Caki2 (cell line): Measurements from ENCODE around the gene DAB2IP. TPM values are rescaled to one million over a fixed set of nuclear protein-coding genes. Genes with fewer than 3 reads are reported as not detected.
"Not testable (repeated sequence)": the region's sequence is repeated elsewhere in the genome, so short reads cannot be mapped to it uniquely, and the experiment has no call there.

ENCODE experiments used
- DNase-seq: peaks from one replicate; pipeline ENCODE4 v3.0.0-alpha.2; 2015; ENCODE audit warnings: low read depth
- in situ Hi-C: cut with HindIII; loops from 2 replicates; pipeline ENCODE4 v1.10.0; 2016; ENCODE audit warnings: low sequenced_read_pairs, low pct_unique_long_range_greater_than_20kb, mixed read lengths
- total RNA-seq: library from RNA; depleted of rRNA; stranded (reverse); fragments of >200 nt; shearing (Covaris generic); gene quantifications from 2 replicates; pipeline ENCODE4 v1.2.3, GENCODE V29; 2014; ENCODE audit warnings: low replicate concordance; rRNA removed

DAB2IP gene
- total RNA-seq: 0.84 and 1.8 TPM in 2 replicates

DNA sequence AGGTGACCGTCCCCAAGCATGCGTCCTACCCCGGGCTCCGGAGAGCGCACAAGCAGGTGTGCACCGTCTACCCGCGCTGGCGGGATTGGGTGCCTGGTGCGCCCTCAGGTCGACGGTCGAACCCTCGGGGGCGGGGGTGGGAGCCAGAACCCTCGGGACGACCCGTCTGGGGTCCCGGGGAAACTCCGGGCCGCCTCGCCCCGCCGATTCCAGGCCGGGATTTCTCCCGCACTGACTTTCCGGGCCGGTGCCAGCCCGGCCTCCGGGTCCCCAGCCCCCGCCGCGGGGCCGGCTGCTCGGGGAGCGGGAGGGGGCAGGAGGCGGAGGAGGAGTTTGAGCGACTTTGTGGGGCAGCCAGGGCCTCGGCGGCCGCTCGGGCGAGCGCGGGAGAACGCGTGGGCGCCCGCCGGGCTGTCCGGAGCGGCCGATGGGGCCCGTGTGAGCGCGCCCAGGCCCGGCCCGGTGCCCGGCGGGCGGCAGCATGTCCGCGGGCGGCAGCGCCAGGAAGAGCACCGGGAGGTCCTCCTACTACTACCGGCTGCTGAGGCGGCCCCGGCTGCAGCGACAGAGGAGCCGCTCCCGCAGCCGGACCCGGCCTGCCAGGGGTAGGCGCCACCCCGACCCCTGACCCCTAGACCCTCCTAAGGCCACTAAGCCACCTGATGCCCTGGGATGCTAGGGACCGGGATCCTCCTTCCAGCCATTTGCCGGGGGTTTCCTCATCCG, at the start of gene DAB2IP:
Gene DAB2IP, plus strand, starts transcription at position 340 of the 726 bp plus-strand sequence. Its CDS starts 142 bp downstream, at position 482.
- in situ Hi-C loops: no loop called here
- no peak for DNase-seq

DNA sequence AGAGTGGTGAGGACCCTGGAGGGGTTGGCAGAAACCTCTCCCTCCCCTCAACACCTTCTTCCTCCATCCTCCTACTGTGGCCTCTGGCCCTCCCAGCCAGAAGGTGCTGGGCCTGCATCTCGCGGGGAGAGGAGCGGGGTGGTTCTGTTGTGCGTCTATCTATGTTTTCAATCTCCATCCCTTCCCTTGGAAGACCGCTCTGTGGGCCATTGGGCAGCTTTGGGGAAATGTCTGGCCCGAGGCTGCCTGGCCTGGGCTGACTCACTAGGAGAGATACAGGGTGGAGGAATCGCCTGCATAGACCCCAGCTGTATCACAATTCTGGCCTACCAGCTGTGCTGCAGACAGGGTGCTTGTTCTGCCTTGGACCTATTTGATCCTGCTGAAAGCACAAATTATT, 48.4 kb upstream of the DAB2IP start:
- no peak for DNase-seq
- in situ Hi-C loops: no loop called here

DNA sequence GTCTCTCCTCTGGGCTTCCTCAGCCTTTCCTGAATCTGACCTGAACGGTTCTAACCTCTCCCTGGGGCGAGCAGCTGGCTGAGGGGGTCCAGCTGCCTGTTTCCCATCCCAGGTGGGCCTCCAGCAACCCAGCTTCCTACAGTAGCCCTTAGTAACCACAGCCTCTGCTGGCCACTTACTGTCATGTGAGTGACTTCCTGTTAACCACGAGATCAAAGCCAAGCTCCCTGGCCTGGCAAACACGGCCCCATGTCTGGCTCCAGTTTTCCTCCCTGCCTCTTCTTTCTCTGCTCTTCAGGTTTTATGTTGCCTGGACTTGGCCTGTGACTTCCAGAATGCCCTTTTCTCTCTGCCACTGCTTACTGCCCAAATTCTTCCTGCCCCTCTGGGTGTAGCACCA, 47.2 kb upstream of the DAB2IP start:
- in situ Hi-C loops: no loop called here
- no peak for DNase-seq

DNA sequence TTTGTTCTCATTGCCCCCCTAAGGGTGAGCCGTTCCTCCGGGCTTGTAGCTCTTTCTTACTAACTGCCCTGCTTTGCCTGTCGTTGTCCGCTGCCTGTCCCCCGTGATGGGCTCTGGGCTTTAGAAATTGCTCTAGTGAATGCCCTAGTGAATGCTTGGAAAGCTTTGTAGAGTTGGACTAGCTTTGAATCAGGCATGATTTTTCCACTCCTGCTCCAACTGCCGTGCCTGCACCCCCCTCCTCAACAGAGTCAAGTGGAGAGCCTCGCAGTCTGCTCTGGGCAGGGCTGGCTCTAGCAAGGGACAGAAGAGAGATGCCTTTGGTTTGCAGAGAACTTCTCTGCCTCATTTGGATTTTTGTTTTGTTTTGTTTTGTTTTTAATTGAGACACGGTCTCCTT, 46.8 kb upstream of the DAB2IP start:
- in situ Hi-C loops: no loop called here
- no peak for DNase-seq

DNA sequence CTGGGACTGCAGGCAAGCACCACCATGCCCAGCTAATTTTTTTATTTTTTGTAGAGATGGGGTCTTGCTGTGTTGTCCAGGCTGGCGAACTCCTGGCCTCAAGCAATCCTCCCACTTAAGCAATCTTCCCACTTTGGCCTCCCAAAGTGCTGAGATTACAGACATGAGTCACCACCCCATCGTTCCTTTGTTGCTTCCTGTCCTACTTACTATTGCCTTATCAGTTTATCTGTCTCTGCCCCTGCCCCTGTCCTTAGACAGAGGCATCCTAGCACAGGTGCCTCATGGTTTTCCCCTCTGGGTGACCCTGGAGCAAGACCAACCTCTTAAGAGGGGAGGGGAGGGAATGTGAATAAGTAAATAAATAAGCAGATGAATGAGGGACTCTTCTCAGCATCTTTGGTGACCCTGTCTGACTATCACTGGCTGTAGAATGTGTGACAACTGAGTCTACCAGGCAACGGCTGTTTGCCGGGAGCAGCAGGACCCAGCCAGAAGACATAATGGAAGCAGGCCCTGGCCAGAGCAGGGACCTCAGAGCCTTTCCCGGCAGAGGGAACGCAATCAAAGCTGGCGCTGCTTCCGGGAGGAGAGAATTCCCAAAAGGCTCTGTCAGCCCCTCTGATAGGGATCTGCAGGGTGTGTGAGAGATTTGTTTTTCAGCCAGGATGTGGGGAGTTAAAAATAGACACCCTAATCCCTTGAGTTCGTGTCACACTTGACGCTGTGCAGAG, 43.8 kb upstream of the DAB2IP start:
- in situ Hi-C loops: no loop called here
- DNase-seq: peak; percentile 36

DNA sequence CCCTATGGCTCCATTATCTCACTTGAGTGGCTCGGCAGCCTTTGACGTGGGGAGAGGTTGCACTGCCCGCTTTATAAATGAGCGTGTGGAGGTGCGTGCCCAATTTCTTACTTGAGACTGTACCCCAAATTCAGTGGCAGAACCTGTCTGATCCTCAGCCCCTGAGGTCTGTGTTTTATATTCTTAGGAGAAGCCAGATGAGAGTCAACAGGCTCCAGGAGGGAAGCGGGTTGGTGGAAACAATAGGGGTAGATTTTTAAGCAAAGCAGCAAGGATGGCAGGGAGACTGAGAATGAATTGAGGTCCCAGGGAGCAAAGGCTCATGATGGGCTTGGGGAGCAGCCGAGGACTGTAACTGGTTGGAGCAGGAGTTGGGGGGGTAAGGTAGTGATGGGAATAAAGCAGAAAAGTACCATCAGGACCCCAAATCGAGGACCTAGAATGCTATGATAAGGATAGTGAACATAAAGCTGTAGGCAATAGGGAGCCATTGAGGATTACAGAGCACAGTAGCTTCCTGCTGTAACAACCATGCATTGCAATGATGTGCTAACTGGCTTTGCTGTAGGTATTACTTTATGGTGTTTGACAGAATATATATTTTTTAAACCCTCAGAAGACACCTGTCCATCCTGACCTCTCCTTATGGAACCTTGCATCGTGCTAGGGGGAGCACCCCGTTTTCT, 43.1 kb upstream of the DAB2IP start:
- no peak for DNase-seq
- in situ Hi-C loops: no loop called here

DNA sequence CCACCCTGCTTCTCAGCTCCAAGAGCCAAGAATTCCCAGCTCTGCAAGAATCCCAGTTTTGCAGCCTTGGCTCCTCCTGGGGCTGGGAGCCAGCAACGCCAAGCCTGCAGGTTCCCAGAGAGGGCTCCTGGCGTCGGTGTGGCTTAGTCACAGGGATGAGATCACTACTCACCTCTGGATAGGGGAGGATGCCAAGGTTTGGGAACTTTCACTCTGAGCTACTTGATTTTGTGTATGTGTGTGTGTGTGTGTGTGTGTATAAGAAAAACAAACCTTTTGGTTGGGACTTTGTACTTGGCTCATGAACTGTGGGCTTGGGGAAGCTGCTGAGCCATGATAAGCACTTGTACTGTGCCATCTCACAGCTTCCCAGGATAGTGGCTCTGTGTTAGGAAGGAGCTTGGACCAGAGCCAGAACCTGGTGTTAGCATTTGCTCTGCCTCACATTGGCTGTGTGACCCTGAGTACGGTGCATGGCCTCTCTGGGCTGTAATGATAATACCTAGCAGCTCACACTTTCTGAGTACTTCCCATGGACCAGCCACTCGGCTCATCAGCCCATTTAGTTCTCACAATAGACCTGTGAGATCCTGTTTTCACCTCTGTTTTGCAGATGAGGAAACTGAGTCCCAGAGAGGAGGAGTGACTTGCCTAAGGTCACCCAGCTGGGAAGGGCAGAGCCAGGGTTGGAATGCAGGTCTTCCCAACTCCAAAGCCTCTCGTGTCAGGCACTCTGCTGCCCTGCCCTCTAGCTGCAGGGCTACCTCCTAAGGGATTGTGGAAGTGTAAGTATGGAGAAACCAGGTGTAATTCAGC, 41.4 kb upstream of the DAB2IP start:
- in situ Hi-C loops: no loop called here
- DNase-seq: peak; percentile 89

DNA sequence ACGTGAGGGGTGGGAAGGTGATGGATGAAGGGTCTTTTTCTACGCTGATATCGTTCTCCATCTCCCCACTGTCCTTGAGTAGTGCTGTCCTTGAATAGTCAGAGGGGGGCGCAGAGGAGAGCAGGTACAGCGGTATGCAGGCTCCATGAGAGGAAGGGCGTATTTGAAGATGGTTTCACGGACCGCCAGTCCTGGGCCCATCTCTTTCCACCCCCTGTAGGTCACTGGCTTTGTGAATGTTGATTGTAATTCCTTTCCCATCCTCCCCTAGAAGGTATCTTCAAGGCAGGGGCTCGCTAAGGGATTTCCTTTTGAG, 40.8 kb upstream of the DAB2IP start:
- in situ Hi-C loops: no loop called here
- DNase-seq: no peak

DNA sequence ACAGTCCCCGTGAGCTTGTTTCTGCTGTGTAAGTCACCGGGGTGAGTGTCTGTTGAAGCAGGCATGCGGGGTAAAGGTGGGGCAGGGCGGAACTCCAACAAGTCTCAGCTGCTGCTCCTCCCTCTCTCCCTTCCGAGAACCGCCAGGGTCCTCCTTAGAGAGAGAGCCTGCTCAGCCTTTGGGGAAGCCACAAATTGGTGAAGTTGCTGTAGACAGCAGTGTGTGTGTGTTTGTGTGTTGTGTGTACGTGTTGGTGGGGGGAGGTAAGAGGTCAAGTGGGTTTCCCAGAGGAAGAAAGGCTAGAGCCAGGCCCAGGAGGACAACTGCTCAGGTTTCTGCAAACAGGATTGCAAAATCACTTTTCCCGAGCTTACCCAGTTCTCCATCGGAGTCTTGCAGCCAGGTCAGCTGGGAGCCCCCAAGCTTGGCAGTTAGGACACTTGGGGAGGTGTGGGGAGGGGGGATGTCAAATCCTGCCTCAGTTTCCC, 38.9 kb upstream of the DAB2IP start:
- DNase-seq: no peak
- in situ Hi-C loops: no loop called here

DNA sequence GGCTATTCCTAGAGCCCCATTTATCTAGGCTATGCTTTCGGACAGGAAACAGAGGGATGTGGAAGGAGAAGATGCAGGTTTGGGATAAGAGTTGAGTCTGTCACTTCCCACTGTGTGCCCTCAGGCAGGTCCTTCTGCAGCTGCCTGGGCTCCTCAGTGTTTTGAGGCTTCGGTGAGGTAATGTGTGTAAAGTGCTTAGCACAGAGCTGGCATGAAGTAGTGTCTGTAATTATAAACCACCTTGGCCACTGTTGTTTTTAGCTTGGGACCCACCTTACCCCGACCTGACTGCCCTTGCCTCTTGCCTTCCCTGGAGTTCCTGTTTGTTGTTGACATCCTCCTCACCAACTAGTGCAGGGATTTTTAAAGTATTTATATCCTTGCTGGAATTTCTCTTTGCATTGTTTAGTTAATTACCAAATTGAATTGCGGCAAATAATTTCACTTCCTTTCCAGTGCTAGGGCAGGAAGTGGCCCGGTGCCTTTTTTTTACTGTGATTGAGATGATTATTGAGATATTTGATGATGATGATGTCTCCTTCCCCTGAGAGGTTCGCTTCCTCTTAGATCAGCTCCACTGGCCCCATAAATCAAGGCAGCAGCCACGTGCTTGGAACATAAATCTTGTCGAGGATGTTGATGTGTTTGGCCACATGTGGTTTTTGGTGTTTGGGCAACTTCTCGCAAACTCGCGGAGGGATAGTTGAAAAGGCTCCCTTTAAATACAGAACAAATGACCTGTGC, 38.3 kb upstream of the DAB2IP start:
- in situ Hi-C loops: no loop called here
- no peak for DNase-seq

DNA sequence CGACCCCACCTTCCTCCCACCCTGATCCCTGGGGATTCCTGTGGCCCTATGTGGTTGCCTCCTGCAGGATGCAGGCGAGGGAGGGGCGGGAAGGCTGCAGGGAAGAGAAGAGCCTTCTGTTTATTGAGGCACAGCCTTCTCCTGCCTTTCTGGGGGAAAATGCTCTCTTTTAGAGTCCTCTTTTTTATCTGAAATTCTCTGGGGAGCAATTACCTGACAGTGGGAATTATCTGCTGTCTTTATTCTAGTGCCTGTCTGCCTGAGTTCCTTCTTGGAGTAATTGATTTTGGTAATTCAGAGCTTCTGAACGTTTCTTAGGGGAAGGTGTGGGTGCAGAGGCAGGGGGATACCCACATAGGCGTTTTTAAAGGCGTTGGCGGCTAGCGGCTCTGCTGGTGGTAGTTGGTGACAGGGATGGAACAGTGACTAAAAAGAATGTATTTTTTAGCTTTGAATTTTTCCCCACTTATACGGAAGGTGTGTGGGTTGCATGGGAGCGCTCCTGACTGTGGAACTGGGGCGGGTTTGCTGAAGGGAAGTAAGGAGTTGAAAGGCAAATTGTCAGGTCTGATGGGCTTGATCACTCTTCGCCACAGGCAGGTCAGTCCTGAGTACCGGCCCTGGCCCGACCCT, 35.2 kb upstream of the DAB2IP start:
- no peak for DNase-seq
- in situ Hi-C loops: no loop called here

DNA sequence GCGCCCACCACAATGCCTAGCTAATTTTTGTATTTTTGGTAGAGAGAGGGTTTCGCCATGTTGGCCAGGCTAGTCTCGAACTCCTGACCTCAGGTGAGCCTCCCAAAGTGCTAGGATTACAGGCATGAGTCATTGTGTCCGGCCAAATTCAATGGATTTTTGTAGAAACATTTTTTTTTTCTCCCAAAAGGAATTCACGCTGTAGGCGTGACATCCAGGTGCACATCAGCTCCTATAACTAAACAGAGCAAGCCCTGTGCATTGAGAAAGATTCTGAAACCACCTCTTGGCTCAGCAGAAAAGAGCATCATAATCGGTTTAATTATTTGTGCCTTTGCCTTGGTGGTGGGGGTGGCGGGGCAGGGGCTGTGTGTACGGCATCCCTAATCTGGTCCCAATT, 32.9 kb upstream of the DAB2IP start:
- no peak for DNase-seq
- in situ Hi-C loops: no loop called here

DNA sequence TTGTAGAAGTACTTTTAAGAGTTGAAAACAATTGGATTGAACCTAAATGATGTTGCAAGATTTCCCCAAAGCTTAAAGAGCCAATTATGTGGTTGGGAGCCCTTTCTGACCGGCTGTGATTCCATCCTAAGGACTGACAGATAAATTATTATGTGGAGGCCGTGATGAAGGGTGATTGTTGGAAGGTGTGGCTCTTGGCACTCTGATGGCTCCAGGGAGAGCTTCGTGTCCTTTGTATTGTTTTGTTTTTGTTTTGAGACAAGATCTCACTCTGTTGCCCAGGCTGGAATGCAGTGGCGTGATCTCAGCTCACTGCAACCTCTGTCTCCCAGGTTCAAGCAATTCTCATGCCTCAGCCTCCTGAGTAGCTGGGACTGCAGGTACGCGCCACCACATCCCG, 32.5 kb upstream of the DAB2IP start:
- in situ Hi-C loops, DNase-seq: not testable (repeated sequence)

DNA sequence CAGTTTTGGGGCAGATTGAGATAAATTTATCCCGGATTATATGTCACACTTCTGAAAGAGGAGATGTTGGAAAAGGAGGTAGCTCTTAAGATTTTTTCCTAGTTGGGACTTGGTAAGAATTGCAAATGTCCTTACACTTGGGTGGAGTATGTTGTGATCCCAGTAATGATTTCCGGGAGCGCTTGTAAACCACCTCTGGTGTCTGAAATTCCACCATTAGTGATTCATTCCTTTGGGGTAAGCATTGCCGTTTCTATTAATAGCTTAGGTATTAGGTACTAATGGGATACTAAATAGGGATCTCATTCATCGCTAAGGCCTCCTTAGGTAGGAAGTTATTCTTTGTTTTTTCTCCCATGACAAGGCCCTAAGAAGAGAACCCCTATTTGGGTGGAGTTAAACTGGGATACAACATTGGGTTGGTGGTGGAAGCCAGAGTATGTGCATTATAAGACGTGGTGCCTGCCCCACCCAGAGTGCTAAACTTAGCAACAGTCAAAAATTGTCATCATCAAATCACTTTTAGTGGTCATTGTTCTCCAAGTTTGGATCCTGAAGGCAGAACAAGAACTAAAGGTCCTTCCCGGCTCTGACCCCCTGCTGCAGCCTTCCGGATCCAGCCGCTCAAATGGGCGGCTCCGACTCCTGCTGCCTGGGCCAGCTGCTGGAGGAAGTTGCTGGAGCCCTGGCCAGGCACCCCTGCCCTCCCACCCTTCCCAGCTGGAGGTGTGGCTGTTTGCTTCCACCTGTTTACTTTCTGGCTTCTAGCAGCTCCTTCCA, 31.7 kb upstream of the DAB2IP start:
- in situ Hi-C loops: no loop called here
- no peak for DNase-seq

DNA sequence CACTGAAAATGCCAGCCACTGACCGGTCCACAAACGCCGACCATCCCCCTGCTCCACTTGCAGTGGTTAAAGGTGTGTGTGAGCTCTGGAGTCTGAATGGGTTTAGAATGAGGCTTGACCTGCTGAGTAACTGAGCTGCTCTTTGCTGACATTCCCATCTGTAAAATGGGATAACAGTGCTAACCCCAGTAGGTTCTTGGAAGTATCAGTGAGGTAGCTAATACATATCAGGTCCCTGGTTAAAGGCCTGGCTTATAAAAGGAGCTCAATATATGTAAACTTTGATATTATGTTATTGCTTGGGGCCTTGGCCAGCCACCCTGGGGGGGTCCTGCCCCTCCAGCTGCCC, 31.1 kb upstream of the DAB2IP start:
- in situ Hi-C loops: no loop called here
- DNase-seq: no peak

DNA sequence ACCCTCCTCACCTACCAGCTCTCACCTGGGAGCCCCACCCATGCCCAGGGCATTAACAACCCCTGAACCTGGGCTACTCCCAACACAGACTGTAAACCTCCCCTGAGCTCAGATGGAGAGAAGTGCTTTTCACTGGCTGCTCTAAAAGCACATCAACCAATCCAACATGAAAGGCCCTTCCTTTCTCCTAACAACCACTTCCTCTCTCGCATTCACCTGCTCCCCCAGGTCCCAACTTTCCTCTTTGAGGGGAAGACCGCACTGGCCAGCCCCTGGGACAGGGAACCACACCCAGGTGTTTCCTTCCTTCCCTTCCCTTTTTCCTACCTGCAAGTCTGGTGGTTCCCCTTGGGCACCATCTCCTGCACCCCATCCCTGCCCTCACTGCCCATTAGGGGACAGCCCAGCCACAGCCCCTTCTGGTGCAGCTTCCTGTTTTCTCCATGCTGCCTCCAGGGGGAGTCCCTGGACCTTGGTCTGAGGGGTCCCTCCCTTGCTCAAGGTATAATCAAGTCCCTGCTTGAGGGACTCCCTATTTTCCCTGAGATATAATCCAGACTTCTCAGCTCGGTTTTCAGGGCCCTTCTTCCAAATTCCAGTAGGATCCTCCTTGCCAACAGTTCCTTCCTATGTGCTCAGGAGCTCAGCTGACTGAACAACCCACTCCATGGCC, 30.5 kb upstream of the DAB2IP start:
- no peak for DNase-seq
- in situ Hi-C loops: no loop called here
